Measurements from ENCODE around the gene FGD3.
A peak's percentile ranks its signal among the peaks of the same experiment; 100 is the strongest.
"Not testable (repeated sequence)": the region's sequence is repeated elsewhere in the genome, so short reads cannot be mapped to it uniquely, and the experiment has no call there.

The FGD3 gene

GRCh38 chr9:93015190-93015589 lies 67.9 kb downstream of the FGD3 start:
- not testable (repeated sequence) for H3K23ac ChIP-seq (ENCODE audit: low read length in 2 of 2); H3K36me3 ChIP-seq (ENCODE audit: control insufficient read depth in 1 of 2, insufficient read depth in 2 of 2, low read depth in 1 of 2, low read length in 2 of 2); H3K9ac ChIP-seq (ENCODE audit: low read length); H3K9me3 ChIP-seq (ENCODE audit: control insufficient read depth, low read length); DNase-seq; H2AFZ ChIP-seq (ENCODE audit: low read depth, low read length); H3K18ac ChIP-seq (ENCODE audit: low read depth in 1 of 2, low read length in 2 of 2); H3K4me1 ChIP-seq (ENCODE audit: control insufficient read depth, insufficient read depth, low read depth, low read length); H2BK5ac ChIP-seq (ENCODE audit: low read depth, low read length, poor library complexity, severe bottlenecking); H2AK5ac ChIP-seq (ENCODE audit: low read length, severe bottlenecking); H2BK120ac ChIP-seq (ENCODE audit: low read depth, low read length); H4K8ac ChIP-seq (ENCODE audit: low read length); H3K79me1 ChIP-seq (replicated peaks; ENCODE audit: low read length, poor library complexity, severe bottlenecking); H3K4me2 ChIP-seq (ENCODE audit: low read length, poor library complexity, severe bottlenecking); H4K91ac ChIP-seq (ENCODE audit: low read length); H2BK15ac ChIP-seq (ENCODE audit: low read depth, poor library complexity, severe bottlenecking); H2BK12ac ChIP-seq (ENCODE audit: low read length in 2 of 2); H3K27ac ChIP-seq (ENCODE audit: low read length, poor library complexity, severe bottlenecking); H3K14ac ChIP-seq (ENCODE audit: low read length in 2 of 2); H3K4me3 ChIP-seq (ENCODE audit: insufficient read depth in 1 of 2, low read depth in 1 of 2, low read length in 2 of 2); H3K4ac ChIP-seq (ENCODE audit: low read depth in 1 of 2, low read length in 2 of 2)
- 91% methylated on average over 6 of the region's 10 CpGs for WGBS
- H3K27me3 ChIP-seq (ENCODE audit: control insufficient read depth in 1 of 2, insufficient read depth in 1 of 2, low read length in 2 of 2) = peaks cover 3 to 40% of the 10 kb centered on the region in 2 experiments

- Histone ChIP-seq H3K4me2 (ENCODE audit: low read length, poor library complexity, severe bottlenecking) (no peak overlapping the region), H3K18ac (ENCODE audit: low read depth in 1 of 2, low read length in 2 of 2) (no peak overlapping the region), H2AFZ (ENCODE audit: low read depth, low read length) (no peak overlapping the region), H4K91ac (ENCODE audit: low read length) (no peak overlapping the region), H2BK5ac (ENCODE audit: low read depth, low read length, poor library complexity, severe bottlenecking) (no peak overlapping the region), H4K8ac (ENCODE audit: low read length) (no peak overlapping the region), H3K9ac (ENCODE audit: low read length) (no peak overlapping the region), H3K27ac (ENCODE audit: low read length, poor library complexity, severe bottlenecking) (no peak overlapping the region), H3K36me3 (ENCODE audit: control insufficient read depth in 1 of 2, insufficient read depth in 2 of 2, low read depth in 1 of 2, low read length in 2 of 2) (no peaks in the 10 kb centered on the region), H2AK5ac (ENCODE audit: low read length, severe bottlenecking) (no peak overlapping the region), H3K4ac (ENCODE audit: low read depth in 1 of 2, low read length in 2 of 2) (no peak overlapping the region), H3K79me1 (replicated peaks; ENCODE audit: low read length, poor library complexity, severe bottlenecking) (no peaks in the 10 kb centered on the region), H2BK12ac (ENCODE audit: low read length in 2 of 2) (no peak overlapping the region), H3K14ac (ENCODE audit: low read length in 2 of 2) (no peak overlapping the region), H3K27me3 (ENCODE audit: control insufficient read depth in 1 of 2, insufficient read depth in 1 of 2, low read length in 2 of 2) (peaks cover 9 to 40% of the 10 kb centered on the region in 2 experiments), H3K4me1 (ENCODE audit: control insufficient read depth, insufficient read depth, low read depth, low read length) (no peaks in the 10 kb centered on the region), H2BK120ac (ENCODE audit: low read depth, low read length) (no peak overlapping the region), H3K9me3 (ENCODE audit: control insufficient read depth, low read length) (no peaks in the 10 kb centered on the region), H3K23ac (ENCODE audit: low read length in 2 of 2) (no peak overlapping the region), H2BK15ac (ENCODE audit: low read depth, poor library complexity, severe bottlenecking) (no peak overlapping the region), H3K4me3 (ENCODE audit: insufficient read depth in 1 of 2, low read depth in 1 of 2, low read length in 2 of 2) (no peak overlapping the region)
- DNase-seq = no peak
- WGBS = 80% methylated on average over 8 of the region's 9 CpGs
These were observed 70.3 kb downstream of the FGD3 start for GRCh38 chr9:93017621-93018020.

- Histone ChIP-seq H3K36me3 (ENCODE audit: control insufficient read depth in 1 of 2, insufficient read depth in 2 of 2, low read depth in 1 of 2, low read length in 2 of 2) (no peaks in the 10 kb centered on the region), H3K27ac (ENCODE audit: low read length, poor library complexity, severe bottlenecking) (no peak overlapping the region), H3K18ac (ENCODE audit: low read depth in 1 of 2, low read length in 2 of 2) (no peak overlapping the region), H3K4me2 (ENCODE audit: low read length, poor library complexity, severe bottlenecking) (no peak overlapping the region), H3K4ac (ENCODE audit: low read depth in 1 of 2, low read length in 2 of 2) (no peak overlapping the region), H4K91ac (ENCODE audit: low read length) (no peak overlapping the region), H2AK5ac (ENCODE audit: low read length, severe bottlenecking) (no peak overlapping the region), H2BK15ac (ENCODE audit: low read depth, poor library complexity, severe bottlenecking) (no peak overlapping the region), H3K9ac (ENCODE audit: low read length) (no peak overlapping the region), H2BK12ac (ENCODE audit: low read length in 2 of 2) (no peak overlapping the region), H3K4me1 (ENCODE audit: control insufficient read depth, insufficient read depth, low read depth, low read length) (no peaks in the 10 kb centered on the region), H2AFZ (ENCODE audit: low read depth, low read length) (no peak overlapping the region), H3K14ac (ENCODE audit: low read length in 2 of 2) (no peak overlapping the region), H3K9me3 (ENCODE audit: control insufficient read depth, low read length) (no peaks in the 10 kb centered on the region), H3K27me3 (ENCODE audit: control insufficient read depth in 1 of 2, insufficient read depth in 1 of 2, low read length in 2 of 2) (peaks cover 9 to 25% of the 10 kb centered on the region in 2 experiments), H2BK120ac (ENCODE audit: low read depth, low read length) (no peak overlapping the region), H2BK5ac (ENCODE audit: low read depth, low read length, poor library complexity, severe bottlenecking) (no peak overlapping the region), H3K79me1 (replicated peaks; ENCODE audit: low read length, poor library complexity, severe bottlenecking) (no peaks in the 10 kb centered on the region), H4K8ac (ENCODE audit: low read length) (no peak overlapping the region), H3K23ac (ENCODE audit: low read length in 2 of 2) (no peak overlapping the region), H3K4me3 (ENCODE audit: insufficient read depth in 1 of 2, low read depth in 1 of 2, low read length in 2 of 2) (no peak overlapping the region)
- DNase-seq = no peak
- whole genome bisulfite sequencing = 92% methylated on average over 10 of the region's 11 CpGs
These were observed 72.8 kb downstream of the FGD3 start for GRCh38 chr9:93020151-93020550.

- Histone ChIP-seq H2BK12ac (ENCODE audit: low read length in 2 of 2) (no peak overlapping the region), H2BK120ac (ENCODE audit: low read depth, low read length) (no peak overlapping the region), H3K4me3 (ENCODE audit: insufficient read depth in 1 of 2, low read depth in 1 of 2, low read length in 2 of 2) (no peak overlapping the region), H3K4me2 (ENCODE audit: low read length, poor library complexity, severe bottlenecking) (no peak overlapping the region), H3K27me3 (ENCODE audit: control insufficient read depth in 1 of 2, insufficient read depth in 1 of 2, low read length in 2 of 2) (peaks cover 9 to 30% of the 10 kb centered on the region in 2 experiments), H3K9me3 (ENCODE audit: control insufficient read depth, low read length) (no peaks in the 10 kb centered on the region), H2BK5ac (ENCODE audit: low read depth, low read length, poor library complexity, severe bottlenecking) (no peak overlapping the region), H3K4ac (ENCODE audit: low read depth in 1 of 2, low read length in 2 of 2) (no peak overlapping the region), H3K23ac (ENCODE audit: low read length in 2 of 2) (no peak overlapping the region), H4K8ac (ENCODE audit: low read length) (no peak overlapping the region), H3K9ac (ENCODE audit: low read length) (no peak overlapping the region), H3K18ac (ENCODE audit: low read depth in 1 of 2, low read length in 2 of 2) (no peak overlapping the region), H3K27ac (ENCODE audit: low read length, poor library complexity, severe bottlenecking) (no peak overlapping the region), H2AK5ac (ENCODE audit: low read length, severe bottlenecking) (no peak overlapping the region), H3K14ac (ENCODE audit: low read length in 2 of 2) (no peak overlapping the region), H3K36me3 (ENCODE audit: control insufficient read depth in 1 of 2, insufficient read depth in 2 of 2, low read depth in 1 of 2, low read length in 2 of 2) (no peaks in the 10 kb centered on the region), H2AFZ (ENCODE audit: low read depth, low read length) (peak overlapping the region; percentile 32), H4K91ac (ENCODE audit: low read length) (no peak overlapping the region), H3K4me1 (ENCODE audit: control insufficient read depth, insufficient read depth, low read depth, low read length) (no peaks in the 10 kb centered on the region), H2BK15ac (ENCODE audit: low read depth, poor library complexity, severe bottlenecking) (no peak overlapping the region), H3K79me1 (replicated peaks; ENCODE audit: low read length, poor library complexity, severe bottlenecking) (no peaks in the 10 kb centered on the region)
- 82% methylated on average over 26 of the region's 27 CpGs for WGBS
- DNase-seq = no peak
These were observed 73.7 kb downstream of the FGD3 start for GRCh38 chr9:93020771-93021670.
